Spinal cord (tissue), 10 donors: ENCODE measurements around the gene FAM114A2. TPM values are rescaled to one million over a fixed set of nuclear protein-coding genes. Genes with fewer than 3 reads are reported as not detected.
"Not testable (repeated sequence)": the region's sequence is repeated elsewhere in the genome, so short reads cannot be mapped to it uniquely, and the experiment has no call there.

Experiments
- DNase-seq, 6 donors: peaks; one replicate each; pipeline versions ENCODE4 v3.0.0 to v3.0.0-alpha.2; 2013 to 2015; ENCODE audit warnings: low spot score in 6 of 6, low read depth in 4 of 6
- H3K27ac ChIP-seq: one replicate; pipeline ENCODE4 v1.5.1; 2013; ENCODE audit warnings: low read depth, low read length, control low read depth
- H3K27me3 ChIP-seq: one replicate; pipeline ENCODE4 v1.6.1; 2013; ENCODE audit warnings: low read length; ENCODE audit not compliant: control insufficient read depth, insufficient read depth
- H3K36me3 ChIP-seq: one replicate; pipeline ENCODE4 v1.6.1; 2013; ENCODE audit warnings: low read length; ENCODE audit not compliant: control insufficient read depth, insufficient read depth
- H3K4me1 ChIP-seq: one replicate; pipeline ENCODE4 v1.6.1; 2013; ENCODE audit warnings: low read length; ENCODE audit not compliant: control insufficient read depth, insufficient read depth
- H3K4me3 ChIP-seq: one replicate; pipeline ENCODE4 v1.5.1; 2013; ENCODE audit warnings: low read depth, low read length, control low read depth
- H3K9me3 ChIP-seq: one replicate; pipeline ENCODE4 v1.6.1; 2013; ENCODE audit warnings: low read length; ENCODE audit not compliant: control insufficient read depth, insufficient read depth
- WGBS: methylation state at CpG from one replicate; pipeline ENCODE4 v1.1.5; 2013; ENCODE audit warnings: missing lambda C conversion rate; ENCODE audit not compliant: insufficient coverage; 5-methylcytosine and 5-hydroxymethylcytosine counted together
- polyA plus RNA-seq, 2 donors: library from polyadenylated mRNA; unstranded; fragments of 120-200 nt; gene quantifications; one replicate each; pipeline ENCODE4 v1.2.1, GENCODE V29; 2013; ENCODE audit not compliant: insufficient read length in 2 of 2
- total RNA-seq, 2 donors: library from RNA; depleted of rRNA in 1 of 2; stranded (reverse); fragments of 120-200 nt in 1 of 2; fragments of >200 nt in 1 of 2; gene quantifications; one replicate each; pipeline versions ENCODE4 v1.2.3 to v1.2.4, GENCODE V29; 2013 to 2014
- donor health status: healthy.

FAM114A2 gene
- total and polyA plus RNA-seq, 4 donors, result 16.4 to 54.3 (median 27.1) TPM

DNA sequence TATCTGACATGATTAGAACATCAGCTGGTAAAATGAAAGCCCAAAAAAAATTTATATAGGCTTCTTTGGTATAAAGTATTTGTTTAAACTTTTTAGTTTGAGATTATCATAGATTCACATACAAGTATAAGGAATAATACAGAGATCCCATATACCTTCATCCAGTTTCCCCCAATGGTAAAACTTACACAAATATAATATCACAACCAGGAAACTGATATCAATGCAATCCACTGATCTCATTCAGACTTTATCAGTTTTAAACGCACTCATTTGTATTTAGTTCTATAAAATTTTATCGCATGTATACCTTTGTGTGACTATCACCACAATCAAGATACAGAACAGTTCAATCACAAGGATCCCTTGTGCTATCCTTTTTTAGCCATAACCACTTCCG lies 3.8 kb downstream of the FAM114A2 start:
- WGBS, result 100% methylated on average over 1 of the region's 3 CpGs

DNA sequence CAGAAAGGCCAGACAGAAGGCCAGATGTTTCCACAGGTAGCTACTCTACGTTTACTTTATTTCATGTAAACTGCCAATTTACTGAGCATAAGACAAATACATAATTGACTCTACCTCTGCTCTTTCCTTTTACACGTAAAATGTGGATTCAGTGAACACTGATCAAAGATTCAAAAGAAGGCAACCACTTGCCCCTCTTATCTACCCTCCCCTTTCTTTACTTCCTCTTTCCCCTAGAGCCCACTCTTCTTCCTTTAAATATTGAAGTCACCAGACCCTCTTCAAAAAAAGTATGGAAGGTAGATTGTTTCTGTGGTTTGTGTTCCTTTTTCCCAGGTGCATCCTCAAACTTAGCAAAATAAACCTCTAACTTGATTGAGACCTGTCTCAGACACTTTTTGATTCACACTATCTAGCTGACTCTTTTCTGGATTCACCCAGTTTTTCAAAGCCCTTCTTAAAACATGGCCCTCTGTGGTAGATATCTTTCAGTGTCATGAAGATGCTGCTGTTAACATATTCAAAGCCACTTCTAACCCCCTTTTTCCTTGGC lies 6.7 kb downstream of the FAM114A2 start:
- H3K4me1 ChIP-seq, result no peaks in the 10 kb centered on the region
- H3K36me3 ChIP-seq, result peaks cover 9% of the 10 kb centered on the region
- H3K4me3 ChIP-seq, result no peak overlapping the region
- no peaks in the 10 kb centered on the region for H3K27me3 ChIP-seq
- H3K9me3 ChIP-seq, result no peaks in the 10 kb centered on the region
- H3K27ac ChIP-seq, result no peak overlapping the region
- DNase-seq, result no peak
- WGBS, result 89% methylated on average over 2 of the region's 2 CpGs

More for the DNA sequence above, 3.8 kb downstream of the FAM114A2 start:
- no peak for DNase-seq
- Histone ChIP-seq H3K9me3 (no peaks in the 10 kb centered on the region), H3K36me3 (peaks cover 3% of the 10 kb centered on the region), H3K27ac (no peak overlapping the region), H3K4me1 (peaks cover 3% of the 10 kb centered on the region), H3K4me3 (no peak overlapping the region), H3K27me3 (no peaks in the 10 kb centered on the region)

DNA sequence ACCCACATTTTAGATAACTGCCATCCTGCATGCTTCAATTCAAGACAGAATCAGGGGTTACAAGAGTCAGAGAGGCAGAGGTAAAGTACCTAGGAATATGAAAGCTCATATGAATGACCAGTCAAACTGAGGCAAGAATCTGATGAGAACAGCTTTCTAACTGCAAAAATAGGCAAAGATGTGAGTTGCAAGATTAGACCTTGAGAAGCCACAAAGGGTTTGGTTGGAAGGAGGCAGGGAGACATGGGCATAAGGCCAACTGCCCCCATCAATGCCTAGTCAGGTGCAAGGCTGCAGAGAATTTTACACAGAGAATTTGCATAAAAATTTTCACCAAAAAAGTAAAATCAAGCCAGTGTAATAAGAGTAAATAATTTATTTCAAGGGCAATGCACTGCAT lies 12.8 kb downstream of the FAM114A2 start:
- no peak for DNase-seq
- Histone ChIP-seq H3K4me1 (no peaks in the 10 kb centered on the region), H3K36me3 (peaks cover 7% of the 10 kb centered on the region), H3K27ac (no peak overlapping the region), H3K9me3 (no peaks in the 10 kb centered on the region), H3K27me3 (no peaks in the 10 kb centered on the region), H3K4me3 (no peak overlapping the region)

DNA sequence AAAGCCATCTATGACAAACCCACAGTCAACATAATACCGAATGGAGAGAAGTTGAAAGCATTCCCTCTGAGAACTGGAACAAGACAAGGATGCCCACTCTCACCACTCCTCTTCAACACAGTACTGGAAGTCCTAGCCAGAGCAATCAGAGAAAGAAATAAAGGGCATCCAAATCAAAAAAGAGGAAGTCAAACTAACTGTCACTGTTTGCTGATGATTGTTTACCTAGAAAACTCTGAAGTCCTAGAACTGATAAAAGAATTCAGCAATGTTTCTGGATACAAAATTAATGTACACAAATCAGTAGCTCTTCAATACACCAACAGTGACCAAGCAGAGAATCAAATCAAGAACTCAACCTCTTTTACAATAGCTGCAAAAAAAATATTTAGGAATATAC lies 19.8 kb downstream of the FAM114A2 start:
- not testable (repeated sequence) for DNase-seq, H3K27me3 ChIP-seq, H3K4me1 ChIP-seq, H3K27ac ChIP-seq, H3K9me3 ChIP-seq, H3K36me3 ChIP-seq, H3K4me3 ChIP-seq
- WGBS, result 100% methylated on average over 1 of the region's 1 CpG

DNA sequence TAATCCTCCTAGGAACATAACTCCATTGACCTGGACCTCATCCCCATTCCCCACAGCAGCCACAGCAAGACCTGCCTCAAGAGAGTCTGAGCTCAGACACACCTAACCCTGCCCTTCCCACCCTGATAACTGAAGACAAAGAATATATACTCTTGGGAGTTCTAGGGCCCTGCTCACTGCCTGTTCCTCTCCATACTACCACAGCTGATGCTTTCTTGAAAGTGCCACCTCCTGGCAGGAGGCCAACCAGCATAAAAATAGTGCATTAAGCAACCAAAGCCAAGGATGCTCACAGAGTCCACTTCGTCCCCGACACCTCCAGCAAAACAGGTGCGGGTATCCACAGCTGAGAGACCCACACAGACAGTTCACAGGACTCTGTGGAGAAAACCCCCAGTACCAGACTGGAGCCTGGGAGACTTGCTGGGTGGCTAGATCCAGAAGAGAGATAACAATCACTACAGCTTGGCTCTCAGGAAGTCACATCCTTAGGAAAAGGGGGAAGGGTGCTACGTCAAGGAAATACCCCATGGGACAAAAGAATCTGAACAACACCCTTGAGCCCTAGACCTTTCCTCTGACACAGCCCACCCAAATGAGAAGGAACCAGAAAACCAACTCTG lies 23.5 kb downstream of the FAM114A2 start:
- H3K27me3 ChIP-seq, result no peaks in the 10 kb centered on the region
- H3K27ac ChIP-seq, result no peak overlapping the region
- H3K9me3 ChIP-seq, result no peaks in the 10 kb centered on the region
- WGBS, result 80% methylated on average over 2 of the region's 4 CpGs
- H3K4me3 ChIP-seq, result no peak overlapping the region
- no peaks in the 10 kb centered on the region for H3K4me1 ChIP-seq
- DNase-seq, result no peak
- peaks cover 3% of the 10 kb centered on the region for H3K36me3 ChIP-seq

DNA sequence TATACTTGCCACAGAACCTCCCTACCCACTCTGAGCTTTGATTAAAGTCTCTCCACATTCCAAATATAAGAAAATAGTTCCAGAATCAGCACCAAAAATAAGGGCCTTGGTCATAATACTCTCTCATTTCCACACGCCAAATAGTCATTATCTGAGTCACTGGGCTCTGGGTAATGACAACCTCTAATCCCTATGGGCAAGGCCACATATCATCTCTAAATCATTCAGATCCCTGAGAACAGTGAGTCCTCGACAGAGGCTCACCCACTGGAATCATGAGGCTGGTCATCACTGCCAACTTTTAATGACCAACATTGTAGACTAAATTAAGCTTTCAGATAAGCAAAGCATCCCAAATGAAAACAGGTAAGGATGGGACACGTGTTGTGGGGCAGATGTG lies 28.1 kb downstream of the FAM114A2 start:
- Histone ChIP-seq H3K4me3 (no peak overlapping the region), H3K9me3 (no peaks in the 10 kb centered on the region), H3K4me1 (no peaks in the 10 kb centered on the region), H3K27ac (no peak overlapping the region), H3K27me3 (no peaks in the 10 kb centered on the region), H3K36me3 (peaks cover 3% of the 10 kb centered on the region)
- DNase-seq, result no peak
- 0% methylated on average over 1 of the region's 3 CpGs for WGBS

DNA sequence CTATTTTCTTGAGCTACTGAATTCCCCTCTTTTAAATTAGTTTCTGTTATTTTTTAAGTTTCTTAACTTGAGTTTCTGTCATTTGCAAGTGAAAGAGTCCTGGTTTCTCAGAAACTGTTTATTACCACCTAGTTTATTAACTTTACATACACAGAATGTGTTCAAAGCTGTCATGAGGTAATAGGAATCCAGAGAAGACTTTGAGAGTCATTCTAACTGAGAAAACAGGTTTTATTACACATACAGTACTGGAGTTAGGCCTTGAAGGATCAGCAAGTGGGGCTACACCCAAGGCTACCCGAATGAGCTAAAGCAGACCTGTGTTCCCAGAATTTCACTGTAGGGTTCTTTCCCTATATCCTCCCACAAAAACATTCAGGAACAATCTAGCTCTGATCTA lies 33.1 kb downstream of the FAM114A2 start:
- Histone ChIP-seq H3K9me3 (no peaks in the 10 kb centered on the region), H3K27ac (no peak overlapping the region), H3K36me3 (peaks cover 2% of the 10 kb centered on the region), H3K27me3 (no peaks in the 10 kb centered on the region), H3K4me3 (no peak overlapping the region), H3K4me1 (no peaks in the 10 kb centered on the region)
- WGBS, result 83% methylated on average over 1 of the region's 1 CpG
- no peak for DNase-seq

DNA sequence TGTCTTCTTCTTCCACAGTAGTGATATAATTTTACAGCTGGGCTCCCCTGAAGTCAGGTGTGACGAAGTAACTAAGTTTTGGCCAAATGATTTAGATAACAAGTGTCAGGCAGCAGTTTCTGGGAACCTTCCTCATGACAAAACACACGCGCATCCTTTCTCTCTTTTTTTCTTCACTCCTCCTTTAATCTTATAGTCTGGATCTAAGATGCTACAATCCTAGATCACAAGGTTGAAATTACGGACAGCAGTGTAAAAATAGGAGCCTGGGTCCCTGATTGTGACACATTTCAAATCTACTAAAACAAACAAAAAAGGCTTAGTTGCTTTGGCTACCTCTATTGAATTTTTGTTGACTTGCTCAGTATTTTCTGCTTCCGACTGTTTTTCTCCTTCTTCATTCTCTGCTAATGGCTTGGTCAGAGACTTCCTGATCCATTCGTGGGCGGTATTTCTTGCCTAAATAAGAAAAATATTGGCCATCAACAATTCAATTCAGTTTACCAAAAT lies 36.1 kb downstream of the FAM114A2 start:
- 100% methylated on average over 6 of the region's 7 CpGs for WGBS
- Histone ChIP-seq H3K9me3 (no peaks in the 10 kb centered on the region), H3K27ac (no peak overlapping the region)

DNA sequence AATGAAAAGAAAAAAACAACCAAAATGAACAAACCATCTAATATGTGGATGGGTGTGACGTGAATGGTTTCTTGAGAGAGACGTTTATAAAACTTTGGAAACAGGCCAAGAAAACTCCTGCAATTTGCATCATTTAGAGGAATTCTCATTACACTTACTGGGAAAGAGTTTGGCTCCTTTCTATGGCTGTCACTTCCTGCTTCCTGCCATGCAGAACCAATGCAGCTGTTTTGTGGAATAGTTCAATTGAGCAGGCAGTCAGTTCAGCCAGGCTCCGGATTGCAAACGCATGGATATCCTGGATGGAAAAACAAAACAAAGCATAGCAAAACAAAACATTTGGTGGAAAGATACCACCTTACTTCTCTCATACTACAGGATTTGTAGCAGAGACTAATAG lies 36.6 kb downstream of the FAM114A2 start:
- 86% methylated on average over 2 of the region's 4 CpGs for WGBS
- no peaks in the 10 kb centered on the region for H3K27me3 ChIP-seq
- H3K9me3 ChIP-seq, result no peaks in the 10 kb centered on the region
- peak in 2 of 6 donors; percentile 20 to 54 for DNase-seq
- H3K4me1 ChIP-seq, result no peaks in the 10 kb centered on the region
- H3K36me3 ChIP-seq, result peaks cover 2% of the 10 kb centered on the region
- no peak overlapping the region for H3K27ac ChIP-seq
- no peak overlapping the region for H3K4me3 ChIP-seq

More for the DNA sequence above, 36.1 kb downstream of the FAM114A2 start:
- DNase-seq, result no peak
- Histone ChIP-seq H3K4me1 (no peaks in the 10 kb centered on the region), H3K36me3 (peaks cover 2% of the 10 kb centered on the region), H3K4me3 (no peak overlapping the region), H3K27me3 (no peaks in the 10 kb centered on the region)

DNA sequence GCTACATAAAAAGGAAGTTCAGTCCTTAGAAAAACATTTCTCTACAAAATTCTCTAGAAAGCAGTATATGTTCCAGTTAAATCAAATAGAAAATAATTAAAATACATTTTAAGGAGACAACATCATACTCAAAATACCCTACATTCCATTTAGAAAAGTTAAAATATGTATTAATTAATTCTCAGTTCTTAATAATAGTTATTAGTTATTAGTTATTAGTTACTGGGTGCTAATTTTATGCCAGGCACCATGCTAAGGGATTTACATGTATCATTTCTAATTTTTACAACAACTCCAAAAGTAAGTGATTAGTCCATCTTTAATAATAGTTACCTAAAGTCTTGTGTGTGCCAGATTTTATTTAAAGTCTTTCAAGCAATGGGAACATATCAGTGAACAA lies 38.0 kb downstream of the FAM114A2 start:
- Histone ChIP-seq H3K36me3 (peaks cover 2% of the 10 kb centered on the region), H3K4me1 (no peaks in the 10 kb centered on the region), H3K9me3 (no peaks in the 10 kb centered on the region), H3K27ac (no peak overlapping the region), H3K27me3 (no peaks in the 10 kb centered on the region), H3K4me3 (no peak overlapping the region)
- DNase-seq, result no peak
